Gastrocnemius medialis (tissue), 4 donors: ENCODE results near the gene BEND7.

Experiments
- CTCF ChIP-seq, 5 experiments: fragments of 450-650 bp in 3 of 5; fragments of 200-600 bp in 2 of 5; sonication (generic) in 2 of 5; IDR thresholded peaks in 4 of 5; conservative IDR thresholded peaks in 1 of 5; 1 replicate in 4 of 5; 2 replicates in 1 of 5; pipeline ENCODE4 v1.5.1; 2016 to 2019; ENCODE audit warnings: antibody characterized with exemption in 5 of 5, mild to moderate bottlenecking in 3 of 5, moderate library complexity in 3 of 5
- POLR2A ChIP-seq, 2 donors: fragments of 450-650 bp; IDR thresholded peaks; one replicate each; pipeline ENCODE4 v1.6.1; 2017; ENCODE audit warnings: antibody characterized with exemption in 2 of 2, mild to moderate bottlenecking in 2 of 2, moderate library complexity in 2 of 2

- TF ChIP-seq CTCF (IDR thresholded peaks at IDR 0.05 in 4 of 5, conservative IDR thresholded peaks at IDR 0.05 in 1 of 5) (no peak), POLR2A (IDR thresholded peaks at IDR 0.05) (no peak)
These were observed 3.2 kb downstream of the BEND7 start for GRCh38 chr10:13525663-13526062.
